ENCODE results near the gene PPIL1. TPM values are rescaled to one million over a fixed set of nuclear protein-coding genes. Genes with fewer than 3 reads are reported as not detected.

Gene PPIL1
- total RNA-seq, 1 donor from 2014 or later: 24.0 TPM

DNA sequence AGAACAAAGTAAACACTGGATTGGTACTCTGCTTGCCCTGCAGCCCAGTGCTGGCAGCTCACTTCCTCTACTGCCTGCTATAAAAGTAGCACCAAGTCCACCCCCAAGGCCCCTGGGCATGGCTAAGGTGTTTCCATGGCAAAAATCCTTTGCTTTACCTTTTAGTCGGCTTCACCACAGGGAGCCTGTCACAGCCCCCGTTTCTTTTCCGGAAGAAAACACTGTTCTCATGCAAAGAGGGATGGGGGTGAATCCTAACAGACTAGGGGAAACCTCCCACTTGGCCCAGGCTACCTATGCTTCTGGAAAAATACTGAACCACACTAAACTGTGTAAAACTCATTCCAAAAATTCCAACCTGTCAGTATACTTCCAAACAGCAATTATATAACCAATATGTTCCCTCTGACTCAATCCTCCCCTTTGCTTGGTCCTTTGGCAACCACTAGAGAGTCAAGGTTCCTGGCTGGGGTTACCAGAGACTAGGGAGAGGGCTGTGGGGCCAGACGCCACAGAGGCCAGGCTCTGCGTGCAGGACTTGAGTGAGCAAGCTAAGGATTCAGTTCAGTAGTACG is 16.1 kb downstream of the PPIL1 start:
- peaks cover 5 to 12% (median 6%) of the 10 kb centered on the region in 3 donors for H3K36me3 ChIP-seq (ENCODE audit: control insufficient read depth in 3 of 3, insufficient read depth in 3 of 3, low read length in 3 of 3)
- no peaks in the 10 kb centered on the region for H3K9me3 ChIP-seq (ENCODE audit: control insufficient read depth in 3 of 3, low read length in 3 of 3)
- H3K4me1 ChIP-seq (ENCODE audit: control insufficient read depth in 3 of 3, insufficient read depth in 3 of 3, low read length in 3 of 3): peaks cover 8 to 14% (median 9%) of the 10 kb centered on the region in 3 donors
- no peaks in the 10 kb centered on the region for H3K27me3 ChIP-seq (ENCODE audit: control insufficient read depth in 3 of 3, insufficient read depth in 3 of 3, low read length in 3 of 3)
- no peak overlapping the region for H3K9ac ChIP-seq (ENCODE audit: low read depth in 1 of 3, low read length in 3 of 3)
- no peak overlapping the region for H3K27ac ChIP-seq (ENCODE audit: low read depth, low read length)
- no peak overlapping the region for H3K4me3 ChIP-seq (ENCODE audit: low read length in 3 of 3)

DNA sequence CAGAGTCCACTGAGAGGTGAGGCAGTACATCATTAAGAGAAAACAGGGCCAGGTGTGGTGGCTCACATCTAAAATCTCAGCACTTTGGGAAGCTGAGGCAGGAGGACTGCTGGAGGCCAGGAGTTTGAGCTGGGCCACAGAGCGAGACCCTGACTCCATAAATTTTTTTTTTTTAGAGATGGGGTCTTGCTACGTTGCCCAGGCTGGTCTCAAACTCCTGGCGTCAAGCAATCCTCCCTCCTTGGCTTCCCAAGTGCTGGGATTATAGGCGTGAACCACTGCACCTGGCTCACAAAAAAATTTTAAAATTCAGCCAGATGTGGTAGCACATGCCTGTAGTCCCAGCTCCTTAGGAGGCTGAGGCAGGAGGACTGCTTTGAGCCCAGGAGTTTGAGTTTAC is 17.3 kb downstream of the PPIL1 start:
- Histone ChIP-seq H3K9ac (ENCODE audit: low read depth in 1 of 3, low read length in 3 of 3) (no peak overlapping the region), H3K36me3 (ENCODE audit: control insufficient read depth in 3 of 3, insufficient read depth in 3 of 3, low read length in 3 of 3) (peaks cover 3 to 6% (median 4%) of the 10 kb centered on the region in 3 donors), H3K27ac (ENCODE audit: low read depth, low read length) (no peak overlapping the region), H3K27me3 (ENCODE audit: control insufficient read depth in 3 of 3, insufficient read depth in 3 of 3, low read length in 3 of 3) (no peaks in the 10 kb centered on the region), H3K4me1 (ENCODE audit: control insufficient read depth in 3 of 3, insufficient read depth in 3 of 3, low read length in 3 of 3) (peaks cover 17 to 26% (median 20%) of the 10 kb centered on the region in 3 donors), H3K4me3 (ENCODE audit: low read length in 3 of 3) (no peak overlapping the region), H3K9me3 (ENCODE audit: control insufficient read depth in 3 of 3, low read length in 3 of 3) (no peaks in the 10 kb centered on the region)

DNA sequence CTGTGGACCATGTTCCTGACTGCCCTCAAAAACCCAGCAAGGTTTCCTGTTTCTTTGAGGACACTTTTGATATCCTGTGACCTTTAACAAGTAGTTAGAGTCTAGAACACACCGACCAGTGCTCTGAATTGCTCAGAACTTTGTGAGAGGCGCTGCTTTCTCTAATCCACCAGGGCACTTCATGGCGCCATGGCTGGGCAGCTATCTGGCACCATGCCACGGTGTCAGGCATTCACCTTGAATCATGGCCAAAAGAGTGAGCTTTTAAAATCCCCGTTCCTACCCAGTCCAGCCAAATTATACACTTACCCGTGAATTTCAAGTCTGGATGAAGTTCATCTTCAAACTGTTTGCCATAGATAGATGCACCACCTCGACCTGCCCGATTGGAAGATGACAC is 18.3 kb downstream of the PPIL1 start:
- H3K9me3 ChIP-seq (ENCODE audit: control insufficient read depth in 3 of 3, low read length in 3 of 3): no peaks in the 10 kb centered on the region
- peaks cover 3 to 6% (median 3%) of the 10 kb centered on the region in 3 donors for H3K36me3 ChIP-seq (ENCODE audit: control insufficient read depth in 3 of 3, insufficient read depth in 3 of 3, low read length in 3 of 3)
- no peak overlapping the region for H3K4me3 ChIP-seq (ENCODE audit: low read length in 3 of 3)
- no peak overlapping the region for H3K27ac ChIP-seq (ENCODE audit: low read depth, low read length)
- no peak overlapping the region for H3K9ac ChIP-seq (ENCODE audit: low read depth in 1 of 3, low read length in 3 of 3)
- H3K27me3 ChIP-seq (ENCODE audit: control insufficient read depth in 3 of 3, insufficient read depth in 3 of 3, low read length in 3 of 3): no peaks in the 10 kb centered on the region
- H3K4me1 ChIP-seq (ENCODE audit: control insufficient read depth in 3 of 3, insufficient read depth in 3 of 3, low read length in 3 of 3): peaks cover 25 to 32% (median 26%) of the 10 kb centered on the region in 3 donors

DNA sequence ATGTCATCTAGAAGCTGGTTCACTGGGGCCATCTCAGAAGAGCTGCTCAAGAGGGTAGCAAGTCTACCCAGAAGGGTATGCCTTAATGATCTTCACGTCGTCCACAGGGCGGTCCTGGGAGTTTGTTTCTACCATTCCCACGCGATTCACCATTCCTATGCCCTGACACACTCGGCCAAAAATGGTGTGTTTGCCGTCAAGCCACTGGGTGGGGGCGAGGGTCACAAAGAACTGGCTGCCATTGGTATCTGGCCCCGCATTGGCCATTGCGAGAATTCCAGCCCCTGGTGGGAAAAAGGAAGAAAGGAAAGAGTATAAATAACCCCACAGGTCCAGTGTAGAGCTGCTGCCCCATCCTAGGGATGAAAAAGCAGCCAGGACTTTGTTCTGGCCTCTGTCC is 18.9 kb downstream of the PPIL1 start:
- Histone ChIP-seq H3K9me3 (ENCODE audit: control insufficient read depth in 3 of 3, low read length in 3 of 3) (no peaks in the 10 kb centered on the region), H3K27me3 (ENCODE audit: control insufficient read depth in 3 of 3, insufficient read depth in 3 of 3, low read length in 3 of 3) (no peaks in the 10 kb centered on the region), H3K4me3 (ENCODE audit: low read length in 3 of 3) (no peak overlapping the region), H3K36me3 (ENCODE audit: control insufficient read depth in 3 of 3, insufficient read depth in 3 of 3, low read length in 3 of 3) (peaks cover 3 to 6% (median 3%) of the 10 kb centered on the region in 3 donors), H3K27ac (ENCODE audit: low read depth, low read length) (no peak overlapping the region), H3K9ac (ENCODE audit: low read depth in 1 of 3, low read length in 3 of 3) (no peak overlapping the region), H3K4me1 (ENCODE audit: control insufficient read depth in 3 of 3, insufficient read depth in 3 of 3, low read length in 3 of 3) (peaks cover 25 to 35% (median 27%) of the 10 kb centered on the region in 3 donors)

DNA sequence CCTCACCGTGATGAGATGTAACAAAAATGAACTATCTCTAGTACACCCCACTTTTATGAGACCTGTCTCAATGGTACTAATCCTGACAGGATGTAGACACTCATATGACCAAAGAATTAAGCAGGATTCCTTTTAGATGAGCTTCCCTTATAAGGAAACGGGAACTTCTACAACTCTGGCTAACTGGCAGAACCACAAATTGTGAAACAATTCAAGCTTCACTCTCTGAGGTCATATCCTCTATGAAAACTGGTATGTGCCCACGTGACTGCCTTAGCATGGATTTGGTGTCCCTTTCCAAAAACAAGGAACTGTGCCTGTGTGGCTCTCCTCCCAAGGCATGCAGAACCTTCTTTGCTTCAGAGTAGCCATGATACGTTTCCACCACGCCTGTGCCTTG is 21.3 kb downstream of the PPIL1 start:
- Histone ChIP-seq H3K9me3 (ENCODE audit: control insufficient read depth in 3 of 3, low read length in 3 of 3) (no peaks in the 10 kb centered on the region), H3K27me3 (ENCODE audit: control insufficient read depth in 3 of 3, insufficient read depth in 3 of 3, low read length in 3 of 3) (no peaks in the 10 kb centered on the region), H3K27ac (ENCODE audit: low read depth, low read length) (peak overlapping the region; percentile 61), H3K4me3 (ENCODE audit: low read length in 3 of 3) (no peak overlapping the region), H3K9ac (ENCODE audit: low read depth in 1 of 3, low read length in 3 of 3) (no peak overlapping the region), H3K36me3 (ENCODE audit: control insufficient read depth in 3 of 3, insufficient read depth in 3 of 3, low read length in 3 of 3) (peaks cover 3 to 6% (median 3%) of the 10 kb centered on the region in 3 donors), H3K4me1 (ENCODE audit: control insufficient read depth in 3 of 3, insufficient read depth in 3 of 3, low read length in 3 of 3) (peaks cover 25 to 35% (median 27%) of the 10 kb centered on the region in 3 donors)

DNA sequence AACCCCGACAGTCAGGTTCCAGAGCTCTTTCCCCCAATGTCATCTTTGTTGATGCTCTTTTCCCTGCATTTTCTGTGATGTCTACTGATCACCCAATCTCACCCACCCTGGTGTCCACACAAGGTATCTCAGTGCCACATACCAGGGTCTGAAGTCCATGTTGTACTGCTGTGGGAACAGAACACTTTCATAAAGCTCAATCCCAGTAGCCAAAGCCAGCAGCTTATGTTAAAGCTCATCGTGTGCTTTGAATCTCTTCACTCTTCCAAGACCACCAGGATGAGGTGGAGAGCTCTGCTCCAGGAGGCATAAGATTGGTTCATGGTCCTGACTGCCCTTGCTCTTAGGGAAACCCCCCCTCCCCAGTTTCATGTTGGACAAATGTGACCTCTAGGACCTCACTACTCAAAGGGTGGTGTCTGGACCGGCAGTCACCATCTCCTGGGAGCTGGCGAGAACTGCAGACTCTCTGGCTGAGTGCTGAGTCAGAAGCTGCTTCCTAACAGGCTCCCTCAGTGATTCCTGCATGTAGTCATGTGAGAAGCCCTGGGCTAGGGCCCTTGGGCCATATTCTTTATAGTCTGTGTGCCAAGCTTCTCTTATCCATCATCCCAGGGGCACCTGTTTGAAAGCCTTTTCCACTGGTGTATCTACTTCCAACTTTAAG is 22.0 kb downstream of the PPIL1 start:
- Histone ChIP-seq H3K36me3 (ENCODE audit: control insufficient read depth in 3 of 3, insufficient read depth in 3 of 3, low read length in 3 of 3) (peaks cover 3 to 6% (median 3%) of the 10 kb centered on the region in 3 donors), H3K4me1 (ENCODE audit: control insufficient read depth in 3 of 3, insufficient read depth in 3 of 3, low read length in 3 of 3) (peaks cover 25 to 35% (median 27%) of the 10 kb centered on the region in 3 donors), H3K27ac (ENCODE audit: low read depth, low read length) (peak overlapping the region; percentile 61), H3K9me3 (ENCODE audit: control insufficient read depth in 3 of 3, low read length in 3 of 3) (no peaks in the 10 kb centered on the region), H3K27me3 (ENCODE audit: control insufficient read depth in 3 of 3, insufficient read depth in 3 of 3, low read length in 3 of 3) (no peaks in the 10 kb centered on the region), H3K9ac (ENCODE audit: low read depth in 1 of 3, low read length in 3 of 3) (no peak overlapping the region), H3K4me3 (ENCODE audit: low read length in 3 of 3) (peak overlapping the region in 1 of 3 donors; percentile 17)

DNA sequence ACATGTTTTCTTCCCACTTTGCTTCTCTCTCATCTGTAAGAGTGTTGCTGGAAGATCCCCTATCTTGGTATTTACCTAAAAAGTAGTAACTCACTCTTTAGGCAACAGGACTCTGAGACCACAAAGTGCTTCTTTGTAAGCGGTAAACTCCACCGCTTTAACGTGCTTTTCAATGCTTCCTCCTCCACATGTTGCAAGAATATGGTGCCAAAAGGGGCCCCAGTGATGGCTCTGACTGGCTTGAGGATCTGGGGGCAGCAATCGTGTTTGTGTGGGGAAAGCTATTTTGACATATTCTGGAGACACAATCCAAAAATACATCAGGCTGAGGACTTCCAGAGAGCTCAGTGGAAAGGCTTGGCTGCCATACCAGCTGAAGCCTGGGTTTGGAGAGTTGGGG is 23.0 kb downstream of the PPIL1 start:
- no peak overlapping the region for H3K4me3 ChIP-seq (ENCODE audit: low read length in 3 of 3)
- H3K9ac ChIP-seq (ENCODE audit: low read depth in 1 of 3, low read length in 3 of 3): no peak overlapping the region
- H3K4me1 ChIP-seq (ENCODE audit: control insufficient read depth in 3 of 3, insufficient read depth in 3 of 3, low read length in 3 of 3): peaks cover 25 to 35% (median 27%) of the 10 kb centered on the region in 3 donors
- no peak overlapping the region for H3K27ac ChIP-seq (ENCODE audit: low read depth, low read length)
- H3K27me3 ChIP-seq (ENCODE audit: control insufficient read depth in 3 of 3, insufficient read depth in 3 of 3, low read length in 3 of 3): no peaks in the 10 kb centered on the region
- peaks cover 3 to 6% (median 3%) of the 10 kb centered on the region in 3 donors for H3K36me3 ChIP-seq (ENCODE audit: control insufficient read depth in 3 of 3, insufficient read depth in 3 of 3, low read length in 3 of 3)
- no peaks in the 10 kb centered on the region for H3K9me3 ChIP-seq (ENCODE audit: control insufficient read depth in 3 of 3, low read length in 3 of 3)

DNA sequence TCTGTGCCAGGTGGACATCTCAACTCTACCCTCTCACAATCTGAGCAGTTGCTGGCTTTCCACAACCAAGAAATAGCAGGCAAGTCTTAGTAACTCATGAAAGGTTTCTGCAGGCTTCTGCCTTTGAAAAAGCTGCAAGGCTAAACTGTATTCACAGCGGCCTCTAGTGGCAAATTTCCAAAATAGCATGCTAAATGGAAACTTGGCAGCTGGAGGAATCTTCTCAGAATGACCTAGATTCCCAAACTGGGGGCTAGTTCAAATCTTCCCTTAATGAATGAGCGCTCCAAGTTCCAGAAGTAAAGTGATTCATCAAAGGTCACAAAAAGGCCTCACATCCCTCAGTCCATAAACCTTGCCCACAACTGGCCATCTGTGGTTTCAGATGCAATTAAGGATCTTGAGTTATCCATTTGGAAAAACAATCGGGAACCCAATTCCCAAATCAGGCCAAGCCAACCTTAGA is 23.4 kb downstream of the PPIL1 start:
- no peaks in the 10 kb centered on the region for H3K27me3 ChIP-seq (ENCODE audit: control insufficient read depth in 3 of 3, insufficient read depth in 3 of 3, low read length in 3 of 3)
- H3K9ac ChIP-seq (ENCODE audit: low read depth in 1 of 3, low read length in 3 of 3): no peak overlapping the region
- no peak overlapping the region for H3K27ac ChIP-seq (ENCODE audit: low read depth, low read length)
- no peaks in the 10 kb centered on the region for H3K9me3 ChIP-seq (ENCODE audit: control insufficient read depth in 3 of 3, low read length in 3 of 3)
- H3K4me1 ChIP-seq (ENCODE audit: control insufficient read depth in 3 of 3, insufficient read depth in 3 of 3, low read length in 3 of 3): peaks cover 25 to 30% (median 27%) of the 10 kb centered on the region in 3 donors
- H3K36me3 ChIP-seq (ENCODE audit: control insufficient read depth in 3 of 3, insufficient read depth in 3 of 3, low read length in 3 of 3): peaks cover 3 to 6% (median 3%) of the 10 kb centered on the region in 3 donors
- H3K4me3 ChIP-seq (ENCODE audit: low read length in 3 of 3): no peak overlapping the region

DNA sequence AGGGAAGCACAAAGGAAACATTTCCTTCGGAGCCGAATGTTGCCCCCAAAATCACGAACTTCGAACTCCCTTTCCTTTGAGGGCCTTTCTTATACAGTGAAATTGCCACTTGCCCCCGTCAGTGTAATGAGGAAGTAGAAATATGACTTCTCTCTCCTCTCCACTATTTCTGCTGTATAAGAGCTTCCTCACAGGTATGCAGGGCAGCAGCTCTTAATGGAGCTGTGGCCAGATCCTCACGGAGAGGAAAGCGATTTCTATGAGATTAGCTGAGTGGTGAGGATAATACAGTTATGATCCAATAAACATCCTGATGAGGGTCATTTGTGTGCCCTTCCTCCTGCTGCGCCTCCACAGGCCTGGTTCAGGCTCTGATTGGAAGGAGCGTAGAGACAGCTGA is 24.6 kb downstream of the PPIL1 start:
- Histone ChIP-seq H3K36me3 (ENCODE audit: control insufficient read depth in 3 of 3, insufficient read depth in 3 of 3, low read length in 3 of 3) (no peaks in the 10 kb centered on the region), H3K4me1 (ENCODE audit: control insufficient read depth in 3 of 3, insufficient read depth in 3 of 3, low read length in 3 of 3) (peaks cover 25 to 32% (median 27%) of the 10 kb centered on the region in 3 donors), H3K9ac (ENCODE audit: low read depth in 1 of 3, low read length in 3 of 3) (no peak overlapping the region), H3K4me3 (ENCODE audit: low read length in 3 of 3) (no peak overlapping the region), H3K27me3 (ENCODE audit: control insufficient read depth in 3 of 3, insufficient read depth in 3 of 3, low read length in 3 of 3) (no peaks in the 10 kb centered on the region), H3K9me3 (ENCODE audit: control insufficient read depth in 3 of 3, low read length in 3 of 3) (no peaks in the 10 kb centered on the region), H3K27ac (ENCODE audit: low read depth, low read length) (no peak overlapping the region)
